Glutamatergic neuron (in vitro differentiated cells): Measurements from ENCODE around the gene ZNF346. TPM values are rescaled to one million over a fixed set of nuclear protein-coding genes. Genes with fewer than 3 reads are reported as not detected.

Experiments
- DNase-seq: peaks from one replicate; pipeline ENCODE4 v3.0.0; 2022
- H3K27ac Mint-ChIP-seq: one replicate; pipeline ENCODE4 v1.8.0; 2020; ENCODE audit warnings: mild to moderate bottlenecking, mixed read lengths, inconsistent platforms; ENCODE audit not compliant: unreplicated experiment
- H3K27me3 Mint-ChIP-seq: one replicate; pipeline ENCODE4 v1.8.0; 2020; ENCODE audit warnings: mild to moderate bottlenecking, moderate library complexity, mixed read lengths, inconsistent platforms; ENCODE audit not compliant: unreplicated experiment
- H3K36me3 Mint-ChIP-seq: one replicate; pipeline ENCODE4 v1.8.0; 2020; ENCODE audit warnings: mild to moderate bottlenecking, mixed read lengths, inconsistent platforms; ENCODE audit not compliant: unreplicated experiment
- H3K4me1 Mint-ChIP-seq: one replicate; pipeline ENCODE4 v1.8.0; 2020; ENCODE audit warnings: mild to moderate bottlenecking, low read depth, mixed read lengths, inconsistent platforms; ENCODE audit not compliant: unreplicated experiment
- H3K4me3 Mint-ChIP-seq: one replicate; pipeline ENCODE4 v1.8.0; 2020; ENCODE audit warnings: mild to moderate bottlenecking, mixed read lengths, inconsistent platforms; ENCODE audit not compliant: unreplicated experiment
- H3K9me3 Mint-ChIP-seq: one replicate; pipeline ENCODE4 v1.8.0; 2020; ENCODE audit warnings: mild to moderate bottlenecking, moderate library complexity, mixed read lengths, inconsistent platforms; ENCODE audit not compliant: unreplicated experiment
- total RNA-seq: library from RNA; stranded (reverse); fragmentation: NEBNext Ultra II Directional; extraction: Animal tissue kit (Norgen Biotek cat#: 25700); gene quantifications from one replicate; pipeline ENCODE4 v1.2.1, GENCODE V29; 2021; ENCODE audit not compliant: unreplicated experiment
- TF ChIP-seq, protein P1 (sequence below): fragments of 200-600 bp; sonication (generic); IDR thresholded peaks from one replicate; pipeline ENCODE4 v1.5.0; 2021; ENCODE audit not compliant: partially characterized antibody, unreplicated experiment

The ZNF346 gene
- total RNA-seq, 1 donor from 2014 or later = 18.2 TPM

DNA sequence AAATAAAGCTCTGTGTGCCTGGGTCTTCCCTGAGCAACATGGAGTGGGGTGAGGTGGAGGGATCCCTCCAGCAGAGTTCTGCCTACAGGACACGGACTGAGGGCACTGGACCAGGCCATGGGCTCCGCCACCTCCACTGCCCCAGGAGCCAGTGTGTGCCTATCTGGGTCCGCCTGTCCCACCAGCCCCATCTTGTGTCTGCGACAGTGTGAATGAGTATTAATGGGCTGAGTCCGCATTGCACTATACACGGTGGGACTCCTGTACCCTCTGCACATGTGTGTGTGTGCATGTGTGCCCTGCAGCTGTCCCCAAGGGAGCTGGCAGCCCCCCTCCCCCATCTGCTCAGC lies 75.6 kb downstream of the ZNF346 start:
- no peak overlapping the region for H3K4me3 Mint-ChIP-seq
- no peak overlapping the region for H3K27ac Mint-ChIP-seq
- H3K9me3 Mint-ChIP-seq = peaks cover 3% of the 10 kb centered on the region

DNA sequence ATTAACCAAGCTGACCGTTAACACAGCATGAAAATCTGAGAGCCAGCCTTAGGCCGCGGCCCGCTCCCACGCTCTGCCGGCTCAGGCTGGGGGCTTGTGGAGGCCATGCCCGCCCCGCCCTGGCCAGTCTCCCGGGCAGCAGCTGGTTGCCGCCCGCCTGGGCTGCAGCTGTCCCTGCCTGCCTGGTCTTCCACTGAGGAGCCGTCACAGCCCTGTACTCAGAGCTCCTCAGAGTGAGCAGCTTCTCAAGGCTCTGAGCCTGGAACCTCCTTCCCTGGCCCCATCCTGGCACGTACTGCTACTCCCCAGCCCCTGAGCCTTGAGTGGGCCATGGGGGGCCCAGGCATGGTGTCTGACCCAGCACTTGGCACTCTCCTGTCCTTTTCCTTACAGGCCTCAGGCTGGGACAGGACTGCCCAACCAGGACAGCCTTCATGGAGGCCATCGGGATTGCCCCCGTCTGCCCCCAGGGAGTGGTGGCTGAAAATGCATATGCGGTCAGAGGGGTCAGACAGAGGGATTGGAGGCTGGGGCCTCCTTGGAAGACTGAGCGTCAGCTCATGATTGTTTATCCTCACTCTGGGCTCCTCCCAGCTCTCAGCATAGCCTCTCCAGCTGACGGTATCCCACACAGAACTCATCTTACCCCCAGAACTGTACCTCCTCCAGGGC lies 76.1 kb downstream of the ZNF346 start:
- TF ChIP-seq, protein P1, sequence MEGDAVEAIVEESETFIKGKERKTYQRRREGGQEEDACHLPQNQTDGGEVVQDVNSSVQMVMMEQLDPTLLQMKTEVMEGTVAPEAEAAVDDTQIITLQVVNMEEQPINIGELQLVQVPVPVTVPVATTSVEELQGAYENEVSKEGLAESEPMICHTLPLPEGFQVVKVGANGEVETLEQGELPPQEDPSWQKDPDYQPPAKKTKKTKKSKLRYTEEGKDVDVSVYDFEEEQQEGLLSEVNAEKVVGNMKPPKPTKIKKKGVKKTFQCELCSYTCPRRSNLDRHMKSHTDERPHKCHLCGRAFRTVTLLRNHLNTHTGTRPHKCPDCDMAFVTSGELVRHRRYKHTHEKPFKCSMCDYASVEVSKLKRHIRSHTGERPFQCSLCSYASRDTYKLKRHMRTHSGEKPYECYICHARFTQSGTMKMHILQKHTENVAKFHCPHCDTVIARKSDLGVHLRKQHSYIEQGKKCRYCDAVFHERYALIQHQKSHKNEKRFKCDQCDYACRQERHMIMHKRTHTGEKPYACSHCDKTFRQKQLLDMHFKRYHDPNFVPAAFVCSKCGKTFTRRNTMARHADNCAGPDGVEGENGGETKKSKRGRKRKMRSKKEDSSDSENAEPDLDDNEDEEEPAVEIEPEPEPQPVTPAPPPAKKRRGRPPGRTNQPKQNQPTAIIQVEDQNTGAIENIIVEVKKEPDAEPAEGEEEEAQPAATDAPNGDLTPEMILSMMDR = no peak
- Mint-ChIP-seq H3K36me3 (no peaks in the 10 kb centered on the region), H3K27me3 (peaks cover 5% of the 10 kb centered on the region), H3K4me1 (peaks cover 13% of the 10 kb centered on the region), H3K27ac (peak overlapping the region; percentile 68), H3K9me3 (peaks cover 4% of the 10 kb centered on the region), H3K4me3 (peak overlapping the region; percentile 4)
- no peak for DNase-seq

More for the DNA sequence above, 75.6 kb downstream of the ZNF346 start:
- peaks cover 5% of the 10 kb centered on the region for H3K27me3 Mint-ChIP-seq
- H3K4me1 Mint-ChIP-seq = peaks cover 13% of the 10 kb centered on the region
- H3K36me3 Mint-ChIP-seq = no peaks in the 10 kb centered on the region
- DNase-seq = no peak
- TF ChIP-seq, protein P1 = no peak

DNA sequence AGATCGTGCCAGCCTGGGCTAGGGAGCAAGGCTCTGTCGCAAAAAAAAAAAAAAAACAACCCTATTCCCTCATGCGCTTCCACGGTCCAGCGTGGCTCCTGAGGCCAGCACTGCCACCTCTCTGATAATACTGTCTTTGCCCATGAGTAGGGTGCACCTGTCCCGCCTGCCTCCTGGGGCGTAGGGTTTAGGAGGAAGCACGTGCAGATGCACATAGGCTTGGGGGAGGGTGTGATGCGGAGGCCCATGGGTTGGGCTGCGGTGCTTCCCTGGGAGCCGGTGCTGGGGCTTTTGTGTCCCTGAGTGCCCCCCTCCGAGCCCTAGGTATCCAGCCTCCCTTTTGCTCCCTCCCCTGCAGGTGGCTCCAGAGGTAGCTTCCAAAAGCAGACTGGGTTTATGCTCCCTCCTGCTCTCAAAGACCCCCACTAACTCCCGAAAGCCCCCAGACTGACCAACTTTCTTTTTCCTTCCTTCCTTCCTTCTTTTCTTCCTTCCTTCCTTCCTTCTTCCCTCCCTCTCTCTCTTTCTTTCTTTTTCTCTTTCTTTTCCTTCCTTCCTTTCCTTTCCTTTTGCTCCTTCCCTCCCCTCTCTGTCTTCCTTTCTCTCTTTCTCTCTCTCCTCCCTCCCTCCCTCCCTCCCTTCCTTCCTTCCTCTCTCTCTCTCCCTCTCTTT lies 77.1 kb downstream of the ZNF346 start:
- peaks cover 4% of the 10 kb centered on the region for H3K9me3 Mint-ChIP-seq
- peaks cover 5% of the 10 kb centered on the region for H3K27me3 Mint-ChIP-seq
- H3K4me3 Mint-ChIP-seq = no peak overlapping the region
- H3K36me3 Mint-ChIP-seq = no peaks in the 10 kb centered on the region
- peaks cover 10% of the 10 kb centered on the region for H3K4me1 Mint-ChIP-seq
- H3K27ac Mint-ChIP-seq = no peak overlapping the region
- TF ChIP-seq, protein P1 = no peak
- DNase-seq = no peak

DNA sequence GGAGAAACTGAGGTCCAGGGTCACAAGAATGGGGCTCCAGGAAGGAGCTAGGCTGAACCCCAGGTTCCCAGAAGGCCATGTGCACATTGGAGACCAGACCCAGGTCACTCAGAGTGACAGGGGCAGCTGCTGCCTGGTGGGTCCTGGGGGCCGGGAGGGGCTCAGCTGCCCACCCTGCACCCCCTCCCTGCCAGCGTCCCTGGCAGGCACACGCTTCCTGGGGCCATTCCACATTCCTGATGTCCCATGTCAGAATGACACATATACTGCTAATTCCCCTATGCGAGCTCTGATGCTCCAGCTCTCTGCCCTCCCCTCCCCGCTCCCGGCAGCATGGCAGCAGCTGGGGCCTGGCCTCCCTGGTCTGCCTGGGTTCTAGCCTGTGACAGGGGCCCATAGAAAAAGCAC lies 78.2 kb downstream of the ZNF346 start:
- TF ChIP-seq, protein P1 = no peak
- peaks cover 3% of the 10 kb centered on the region for H3K27me3 Mint-ChIP-seq
- H3K4me1 Mint-ChIP-seq = peaks cover 6% of the 10 kb centered on the region
- no peak overlapping the region for H3K27ac Mint-ChIP-seq
- H3K36me3 Mint-ChIP-seq = no peaks in the 10 kb centered on the region
- no peak overlapping the region for H3K4me3 Mint-ChIP-seq
- DNase-seq = no peak
- H3K9me3 Mint-ChIP-seq = peaks cover 4% of the 10 kb centered on the region
